AG04450 (cell line): Measurements from ENCODE around the gene NUBP2. TPM values are rescaled to one million over a fixed set of nuclear protein-coding genes. Genes with fewer than 3 reads are reported as not detected.
A peak's percentile ranks its signal among the peaks of the same experiment; 100 is the strongest.

Source experiments
- CTCF ChIA-PET: fragments of 300-600, 350-600 bp; formaldehyde crosslinking; extraction: SDS; loops from one replicate; lab custom pipeline; 2022; ENCODE audit warnings: antibody characterized with exemption, inconsistent platforms; lab: Charles Lee
- POLR2A ChIA-PET: fragments of 350-600 bp; formaldehyde crosslinking; extraction: SDS; loops from one replicate; lab custom pipeline; 2021; ENCODE audit warnings: antibody characterized with exemption, inconsistent platforms; lab: Yijun Ruan, JAX
- DNase-seq: peaks from one replicate; pipeline ENCODE4 v3.0.0-alpha.2; 2011; ENCODE audit warnings: low read depth, low spot score
- H3K27ac ChIP-seq: one replicate; pipeline ENCODE4 v1.5.1; 2012; ENCODE audit warnings: low read depth, low read length, control low read depth
- H3K27me3 ChIP-seq: one replicate; pipeline ENCODE4 v1.6.0; 2012; ENCODE audit warnings: low read length; ENCODE audit not compliant: control insufficient read depth, insufficient read depth
- H3K4me3 ChIP-seq: 2 replicates; pipeline ENCODE4 v1.5.1; 2011; ENCODE audit warnings: mild to moderate bottlenecking, low read depth, low read length, control low read depth
- H3K9me3 ChIP-seq: 2 replicates; pipeline ENCODE4 v1.5.1; 2012; ENCODE audit warnings: low read length; ENCODE audit not compliant: control insufficient read depth, insufficient read depth
- polyA plus RNA-seq: library from polyadenylated mRNA; depleted of rRNA; stranded (reverse); fragments of >200 nt; gene quantifications from 2 replicates; pipeline ENCODE4 v1.2.3, GENCODE V29; 2011
- TF ChIP-seq, protein P1 (sequence below): IDR thresholded peaks from 2 replicates; pipeline ENCODE4 v1.5.1; 2011; ENCODE audit warnings: low read depth, low read length, control low read depth, inconsistent platforms

Gene NUBP2
- polyA plus RNA-seq, 1 experiment: 20.0 TPM

DNA sequence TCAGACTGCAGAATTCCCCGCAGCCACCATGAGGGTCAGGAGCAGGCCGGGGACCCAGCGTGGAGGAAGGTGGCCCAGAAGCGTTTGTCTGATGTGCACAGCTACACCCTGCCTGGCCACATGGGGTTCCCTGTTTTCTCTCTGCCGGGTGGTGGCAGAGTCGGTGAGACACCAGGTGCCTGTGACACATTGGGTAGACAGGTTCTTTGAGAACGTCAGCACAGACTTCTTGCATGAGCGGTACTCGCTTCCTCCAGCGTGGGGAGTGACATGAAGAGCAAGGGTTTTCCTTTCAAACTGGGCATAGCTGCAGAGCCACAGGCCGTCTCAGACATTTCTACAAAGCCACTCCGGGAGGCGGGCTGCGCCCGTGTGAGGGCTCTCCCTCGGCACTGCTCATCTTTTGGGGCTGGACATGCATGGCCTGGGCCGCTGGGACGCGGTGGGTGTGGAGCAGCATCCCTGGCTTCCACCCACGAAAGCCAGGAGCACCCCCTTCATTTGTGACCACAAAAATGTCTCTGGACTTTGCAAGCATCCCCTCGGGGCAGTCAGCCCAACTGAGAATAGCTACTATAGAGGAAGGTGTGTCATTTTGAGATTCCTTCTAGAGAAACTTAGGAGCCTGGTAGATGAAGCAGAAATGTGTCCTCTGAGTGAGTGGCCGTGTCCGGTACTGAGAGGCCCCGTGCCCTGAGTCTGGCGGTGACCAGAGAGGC, 37.4 kb upstream of the NUBP2 start:
- TF ChIP-seq, protein P1, sequence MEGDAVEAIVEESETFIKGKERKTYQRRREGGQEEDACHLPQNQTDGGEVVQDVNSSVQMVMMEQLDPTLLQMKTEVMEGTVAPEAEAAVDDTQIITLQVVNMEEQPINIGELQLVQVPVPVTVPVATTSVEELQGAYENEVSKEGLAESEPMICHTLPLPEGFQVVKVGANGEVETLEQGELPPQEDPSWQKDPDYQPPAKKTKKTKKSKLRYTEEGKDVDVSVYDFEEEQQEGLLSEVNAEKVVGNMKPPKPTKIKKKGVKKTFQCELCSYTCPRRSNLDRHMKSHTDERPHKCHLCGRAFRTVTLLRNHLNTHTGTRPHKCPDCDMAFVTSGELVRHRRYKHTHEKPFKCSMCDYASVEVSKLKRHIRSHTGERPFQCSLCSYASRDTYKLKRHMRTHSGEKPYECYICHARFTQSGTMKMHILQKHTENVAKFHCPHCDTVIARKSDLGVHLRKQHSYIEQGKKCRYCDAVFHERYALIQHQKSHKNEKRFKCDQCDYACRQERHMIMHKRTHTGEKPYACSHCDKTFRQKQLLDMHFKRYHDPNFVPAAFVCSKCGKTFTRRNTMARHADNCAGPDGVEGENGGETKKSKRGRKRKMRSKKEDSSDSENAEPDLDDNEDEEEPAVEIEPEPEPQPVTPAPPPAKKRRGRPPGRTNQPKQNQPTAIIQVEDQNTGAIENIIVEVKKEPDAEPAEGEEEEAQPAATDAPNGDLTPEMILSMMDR: no peak
- H3K4me3 ChIP-seq: no peak overlapping the region
- H3K27ac ChIP-seq: peak overlapping the region; percentile 94
- H3K9me3 ChIP-seq: peaks cover 2% of the 10 kb centered on the region; the same call in 1 of the 2 replicates
- CTCF ChIA-PET: interaction anchor here (1.0 kb wide), 1 partner anchor 40 kb away, joined by 3 read pairs; the partner anchor contains the start of gene MAPK8IP3
- no peaks in the 10 kb centered on the region for H3K27me3 ChIP-seq
- POLR2A ChIA-PET: interaction anchor here (0.6 to 1.2 kb wide), 3 partner anchors 28 to 273 kb away, joined by 4 to 5 read pairs (median 4); partner anchors contain the start of genes EME2, MAPK8IP3 and MRPS34
- DNase-seq: peak; percentile 26

DNA sequence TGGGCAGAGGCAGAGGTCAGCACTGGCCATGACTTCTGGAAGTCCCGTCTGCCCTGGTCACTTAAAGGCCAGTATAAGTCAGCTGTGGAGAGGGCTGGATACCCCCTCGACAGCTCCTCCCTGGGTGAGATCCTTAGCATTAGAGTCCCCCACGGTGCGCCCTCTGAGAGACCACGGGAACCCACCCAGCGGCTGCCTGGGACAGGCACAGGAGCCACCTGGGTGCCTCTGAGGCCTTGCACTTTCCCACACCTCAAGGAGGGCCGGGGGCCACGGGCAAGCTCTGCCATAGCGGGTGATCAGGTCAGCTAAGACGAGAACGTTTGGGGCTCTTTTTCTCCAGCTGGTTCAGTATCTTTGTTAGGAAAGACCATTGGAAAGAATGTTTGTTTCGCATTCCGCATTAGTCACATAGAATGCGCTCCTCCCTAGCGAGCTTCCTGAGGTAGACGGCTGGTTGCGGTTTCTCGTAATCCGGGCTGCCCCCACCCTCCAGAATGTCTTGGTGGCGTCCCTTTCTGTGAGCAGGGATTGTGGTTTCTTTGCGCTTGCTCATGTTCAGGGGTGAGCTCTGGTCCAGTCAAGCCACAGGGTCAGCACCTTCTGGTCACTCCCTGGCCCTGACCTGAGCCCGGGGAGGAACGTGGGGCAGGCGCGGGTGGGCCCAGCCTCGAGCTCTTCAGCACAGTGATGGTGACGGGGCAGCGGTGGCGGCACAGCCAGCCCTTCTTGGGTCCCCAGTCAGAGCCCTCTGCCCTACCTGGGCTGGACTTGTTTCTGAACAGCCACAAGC, 36.7 kb upstream of the NUBP2 start:
- no peaks in the 10 kb centered on the region; the same call in 1 of the 2 replicates for H3K9me3 ChIP-seq
- DNase-seq: peak; percentile 33
- TF ChIP-seq, protein P1: no peak
- ChIA-PET POLR2A (interaction anchor here (1.1 to 1.2 kb wide), 2 partner anchors 27 to 40 kb away, joined by 4 to 5 read pairs; partner anchors contain the start of genes EME2, MAPK8IP3 and MRPS34), CTCF (interaction anchor here (1.0 kb wide), 1 partner anchor 41 kb away, joined by 3 read pairs; the partner anchor contains the start of gene MAPK8IP3)
- no peak overlapping the region for H3K4me3 ChIP-seq
- no peaks in the 10 kb centered on the region for H3K27me3 ChIP-seq
- peak overlapping the region; percentile 94 for H3K27ac ChIP-seq

GRCh38 chr16:1746693-1747195, 36.0 kb upstream of the NUBP2 start:
- TF ChIP-seq, protein P1: no peak
- Histone ChIP-seq H3K4me3 (no peak overlapping the region), H3K9me3 (no peaks in the 10 kb centered on the region; the same call in 1 of the 2 replicates), H3K27ac (peak overlapping the region; percentile 94), H3K27me3 (no peaks in the 10 kb centered on the region)
- no peak for DNase-seq
- ChIA-PET CTCF (no interaction called here), POLR2A (interaction anchor here (1.2 kb wide), 1 partner anchor 26 kb away, joined by 5 read pairs; the partner anchor contains the start of genes EME2 and MRPS34)

GRCh38 chr16:1747934-1748333, 34.8 kb upstream of the NUBP2 start:
- POLR2A ChIA-PET: no interaction called here
- no peaks in the 10 kb centered on the region for H3K27me3 ChIP-seq
- no peaks in the 10 kb centered on the region; the same call in 1 of the 2 replicates for H3K9me3 ChIP-seq
- CTCF ChIA-PET: no interaction called here
- TF ChIP-seq, protein P1: no peak
- no peak overlapping the region for H3K4me3 ChIP-seq
- no peak overlapping the region for H3K27ac ChIP-seq
- no peak for DNase-seq
